ENCODE measurements around the gene GDI2. TPM values are rescaled to one million over a fixed set of nuclear protein-coding genes. Genes with fewer than 3 reads are reported as not detected.

The GDI2 gene
- total RNA-seq, 1 donor from 2014 or later, result 346 TPM

DNA sequence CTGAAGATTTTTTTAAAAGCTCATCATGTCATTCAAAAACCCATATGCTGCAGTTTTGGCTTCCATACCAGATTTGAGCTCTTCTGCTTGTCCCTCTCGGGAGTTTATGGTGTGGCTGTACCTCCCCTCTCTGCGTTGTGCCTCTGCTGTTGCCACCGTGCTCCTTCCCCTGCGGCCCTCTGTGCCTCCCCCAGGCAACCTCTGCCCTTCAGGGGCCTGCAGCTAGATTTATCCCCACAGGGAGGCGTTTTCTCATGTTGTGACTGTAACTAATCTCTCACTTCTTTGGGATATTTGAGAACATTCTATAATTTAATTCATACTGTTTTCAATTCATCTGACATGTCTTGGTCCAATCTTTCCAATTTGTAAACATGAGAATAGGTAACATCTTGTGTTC lies 75.9 kb downstream of the GDI2 start:
- no peaks in the 10 kb centered on the region for H3K9me3 Mint-ChIP-seq
- H3K4me3 Mint-ChIP-seq, result no peak overlapping the region
- no peaks in the 10 kb centered on the region for H3K36me3 Mint-ChIP-seq (ENCODE audit: low read depth)
- H3K27ac Mint-ChIP-seq (ENCODE audit: unreplicated experiment), result no peak overlapping the region
- DNase-seq (ENCODE audit: low read depth, low spot score), result no peak
- no peaks in the 10 kb centered on the region for H3K27me3 Mint-ChIP-seq (ENCODE audit: low read depth)
- peaks cover 6% of the 10 kb centered on the region for H3K4me1 Mint-ChIP-seq
- TF ChIP-seq, protein P1, sequence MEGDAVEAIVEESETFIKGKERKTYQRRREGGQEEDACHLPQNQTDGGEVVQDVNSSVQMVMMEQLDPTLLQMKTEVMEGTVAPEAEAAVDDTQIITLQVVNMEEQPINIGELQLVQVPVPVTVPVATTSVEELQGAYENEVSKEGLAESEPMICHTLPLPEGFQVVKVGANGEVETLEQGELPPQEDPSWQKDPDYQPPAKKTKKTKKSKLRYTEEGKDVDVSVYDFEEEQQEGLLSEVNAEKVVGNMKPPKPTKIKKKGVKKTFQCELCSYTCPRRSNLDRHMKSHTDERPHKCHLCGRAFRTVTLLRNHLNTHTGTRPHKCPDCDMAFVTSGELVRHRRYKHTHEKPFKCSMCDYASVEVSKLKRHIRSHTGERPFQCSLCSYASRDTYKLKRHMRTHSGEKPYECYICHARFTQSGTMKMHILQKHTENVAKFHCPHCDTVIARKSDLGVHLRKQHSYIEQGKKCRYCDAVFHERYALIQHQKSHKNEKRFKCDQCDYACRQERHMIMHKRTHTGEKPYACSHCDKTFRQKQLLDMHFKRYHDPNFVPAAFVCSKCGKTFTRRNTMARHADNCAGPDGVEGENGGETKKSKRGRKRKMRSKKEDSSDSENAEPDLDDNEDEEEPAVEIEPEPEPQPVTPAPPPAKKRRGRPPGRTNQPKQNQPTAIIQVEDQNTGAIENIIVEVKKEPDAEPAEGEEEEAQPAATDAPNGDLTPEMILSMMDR (conservative IDR thresholded peaks at IDR 0.05), result peak; percentile 42

DNA sequence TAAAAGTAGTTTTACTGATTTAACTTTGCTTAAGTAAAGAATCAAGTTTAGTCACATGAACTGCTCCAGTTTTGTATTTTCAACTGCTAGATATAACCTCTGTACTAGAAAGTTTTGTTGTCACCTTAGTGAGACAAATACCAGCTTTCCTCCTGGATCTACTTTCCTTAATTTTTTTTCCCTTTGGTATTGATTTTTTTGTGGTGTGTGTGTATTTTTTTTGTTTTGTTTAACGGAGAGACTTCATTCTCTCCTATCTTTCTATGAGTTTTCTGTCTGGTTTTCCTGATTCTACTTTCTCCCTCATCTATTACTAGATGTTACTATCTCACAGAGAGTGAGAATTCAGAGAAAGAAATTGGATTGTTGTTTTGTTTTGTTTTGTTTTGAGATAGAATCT lies 76.6 kb downstream of the GDI2 start:
- Mint-ChIP-seq H3K27ac (ENCODE audit: unreplicated experiment) (no peak overlapping the region), H3K4me1 (peaks cover 6% of the 10 kb centered on the region), H3K4me3 (no peak overlapping the region), H3K9me3 (no peaks in the 10 kb centered on the region), H3K27me3 (ENCODE audit: low read depth) (no peaks in the 10 kb centered on the region), H3K36me3 (ENCODE audit: low read depth) (peaks cover under 1% of the 10 kb centered on the region)
- no peak for DNase-seq (ENCODE audit: low read depth, low spot score)
- TF ChIP-seq, protein P1 (conservative IDR thresholded peaks at IDR 0.05), result no peak

DNA sequence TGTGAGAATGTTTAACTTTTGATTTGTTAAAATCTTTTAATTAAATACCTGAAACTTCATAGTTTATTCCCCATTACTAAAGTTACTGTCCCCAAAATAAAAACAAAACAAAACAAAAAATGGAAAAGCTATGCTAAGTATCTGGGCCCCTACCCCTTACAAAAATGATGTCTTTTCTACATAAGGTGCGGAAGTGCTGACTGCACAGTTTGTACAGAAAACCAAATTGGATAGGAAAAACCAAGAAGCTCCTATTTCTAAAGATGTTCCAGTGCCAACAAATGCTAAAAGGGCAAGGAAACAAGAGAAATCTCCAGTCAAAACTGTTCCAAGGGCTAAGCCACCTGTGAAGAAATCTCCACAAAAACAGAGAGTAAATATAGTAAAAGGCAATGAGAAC lies 78.1 kb downstream of the GDI2 start:
- Mint-ChIP-seq H3K27me3 (ENCODE audit: low read depth) (no peaks in the 10 kb centered on the region), H3K9me3 (no peaks in the 10 kb centered on the region), H3K27ac (ENCODE audit: unreplicated experiment) (no peak overlapping the region), H3K4me3 (no peak overlapping the region), H3K4me1 (peaks cover 6% of the 10 kb centered on the region), H3K36me3 (ENCODE audit: low read depth) (peaks cover 3% of the 10 kb centered on the region)
- TF ChIP-seq, protein P1 (conservative IDR thresholded peaks at IDR 0.05), result no peak
- DNase-seq (ENCODE audit: low read depth, low spot score), result no peak

DNA sequence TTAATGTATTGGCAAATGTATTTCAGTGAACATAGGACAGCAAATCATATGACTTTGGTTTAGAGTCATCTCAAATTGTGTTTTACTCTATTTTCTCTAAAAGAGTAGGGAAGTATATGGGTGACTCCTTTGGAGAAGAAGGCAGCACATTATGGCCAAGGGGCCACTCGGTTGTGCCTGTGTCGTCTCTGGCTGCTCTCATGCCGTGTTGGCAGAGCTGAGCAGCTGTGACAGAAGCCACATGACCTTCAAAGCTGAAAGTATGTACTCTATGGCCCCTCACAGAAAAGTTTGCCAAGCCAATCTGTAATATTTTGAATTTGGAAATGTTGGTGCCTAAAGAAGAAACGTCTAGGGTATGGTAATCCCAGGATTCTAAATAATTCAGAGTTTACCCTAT lies 81.1 kb downstream of the GDI2 start:
- Mint-ChIP-seq H3K27me3 (ENCODE audit: low read depth) (no peaks in the 10 kb centered on the region), H3K4me3 (no peak overlapping the region), H3K9me3 (no peaks in the 10 kb centered on the region), H3K4me1 (peaks cover under 1% of the 10 kb centered on the region), H3K36me3 (ENCODE audit: low read depth) (peaks cover 5% of the 10 kb centered on the region), H3K27ac (ENCODE audit: unreplicated experiment) (no peak overlapping the region)
- TF ChIP-seq, protein P1 (conservative IDR thresholded peaks at IDR 0.05), result no peak
- no peak for DNase-seq (ENCODE audit: low read depth, low spot score)

DNA sequence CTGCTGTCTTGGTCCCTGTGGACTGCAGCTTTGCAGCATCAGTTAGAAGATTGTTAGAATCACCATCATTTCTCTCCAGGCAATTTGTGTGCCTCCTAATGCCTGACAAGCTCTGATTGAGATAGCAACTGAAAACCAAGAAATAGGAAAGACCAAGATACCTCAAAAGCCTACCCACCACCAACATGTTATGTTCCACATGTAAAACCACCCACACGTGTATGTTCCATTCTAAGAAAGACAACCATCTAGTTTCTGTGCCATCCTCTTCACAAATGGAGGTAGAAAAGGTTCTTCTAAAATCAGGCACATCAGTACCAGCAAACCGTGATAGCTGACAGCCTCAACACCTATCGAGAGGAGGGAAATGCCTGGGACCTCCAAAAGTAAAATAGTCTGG lies 81.7 kb downstream of the GDI2 start:
- Mint-ChIP-seq H3K27ac (ENCODE audit: unreplicated experiment) (peak overlapping the region; percentile 9), H3K4me3 (no peak overlapping the region), H3K36me3 (ENCODE audit: low read depth) (peaks cover 6% of the 10 kb centered on the region), H3K27me3 (ENCODE audit: low read depth) (no peaks in the 10 kb centered on the region), H3K9me3 (no peaks in the 10 kb centered on the region), H3K4me1 (no peaks in the 10 kb centered on the region)
- no peak for DNase-seq (ENCODE audit: low read depth, low spot score)
- TF ChIP-seq, protein P1 (conservative IDR thresholded peaks at IDR 0.05), result no peak

DNA sequence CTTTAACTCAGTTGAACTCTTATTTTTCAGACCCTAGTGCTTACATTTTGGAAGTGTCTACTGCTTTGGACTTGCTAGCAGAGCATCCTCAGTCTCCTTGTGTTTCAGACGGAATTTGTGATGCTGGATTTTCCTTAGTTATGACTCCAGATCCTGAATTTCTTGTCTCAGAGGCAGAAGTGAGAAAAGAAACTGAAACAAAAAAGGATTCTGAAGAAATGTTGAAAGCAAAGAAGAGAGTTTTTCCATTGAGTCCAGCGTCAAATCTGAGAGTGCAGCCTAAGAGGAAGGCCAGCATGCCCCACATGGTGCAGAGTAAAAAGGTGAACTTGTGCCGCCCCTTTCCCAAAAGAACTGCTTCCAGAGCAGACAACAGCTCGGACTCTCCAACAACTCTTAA lies 82.5 kb downstream of the GDI2 start:
- no peaks in the 10 kb centered on the region for H3K9me3 Mint-ChIP-seq
- no peak overlapping the region for H3K27ac Mint-ChIP-seq (ENCODE audit: unreplicated experiment)
- no peak for DNase-seq (ENCODE audit: low read depth, low spot score)
- H3K36me3 Mint-ChIP-seq (ENCODE audit: low read depth), result peaks cover 6% of the 10 kb centered on the region
- H3K4me3 Mint-ChIP-seq, result no peak overlapping the region
- H3K4me1 Mint-ChIP-seq, result no peaks in the 10 kb centered on the region
- H3K27me3 Mint-ChIP-seq (ENCODE audit: low read depth), result no peaks in the 10 kb centered on the region
- TF ChIP-seq, protein P1 (conservative IDR thresholded peaks at IDR 0.05), result no peak

All from neural crest cell (in vitro differentiated cells).